ENCODE measurements around the gene RAB20.

DNA sequence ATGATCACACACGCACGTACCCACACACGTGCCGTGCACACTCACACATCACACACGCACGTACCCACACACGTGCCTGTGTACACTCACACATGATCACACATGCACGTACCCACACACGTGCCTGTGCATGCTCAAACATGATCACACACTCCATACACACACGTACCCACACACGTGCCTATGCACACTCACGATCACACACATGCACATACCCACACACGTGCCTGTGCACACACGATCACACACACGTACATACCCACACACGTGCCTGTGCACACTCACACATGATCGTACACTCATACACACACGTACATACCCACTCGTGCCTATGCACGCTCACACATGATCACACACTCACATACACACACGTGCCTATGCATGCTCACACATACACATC is 86.8 kb downstream of the RAB20 start:
- TF ChIP-seq CTCF (conservative IDR thresholded peaks at IDR 0.05; ENCODE audit: low read length) (no peak), EZH2phosphoT487 (IDR thresholded peaks at IDR 0.05; ENCODE audit: borderline replicate concordance) (no peak)
